A549 treated with AZD9567 at 1 μM for 4 hours (cell line): Measurements from ENCODE around the gene DDAH1. TPM values are rescaled to one million over a fixed set of nuclear protein-coding genes. Genes with fewer than 3 reads are reported as not detected.

ENCODE experiments used
- total RNA-seq: library from RNA; stranded (reverse); fragments of 200-300 nt; extraction: Qiagen RNA extraction; gene quantifications from 5 replicates; pipeline ENCODE4 v1.2.3, GENCODE V29; 2022; ENCODE audit not compliant: insufficient read depth

DDAH1 gene
- 6.8 to 11.1 TPM (median 7.8 TPM) in 5 replicates for total RNA-seq

GRCh38 chr1:85465099-85465785, at the start of gene DDAH1:
Gene DDAH1, minus strand, starts transcription at chr1:85465159. Its CDS starts 114 bp downstream, at chr1:85465045.

GRCh38 chr1:85276215-85276977, 188.6 kb downstream of the DDAH1 start, which contains the start of gene BCL10:
Gene BCL10, minus strand, starts transcription at chr1:85276632. Its CDS starts 280 bp downstream, at chr1:85276352.

Other genes starting within 250 kb of the DDAH1 start
- 19.2 to 22.9 TPM (median 22.4 TPM) in 5 replicates for gene C1orf52, start 205.5 kb downstream of the DDAH1 start, total RNA-seq
- gene BCL10, start 188.5 kb downstream of the DDAH1 start, total RNA-seq, result 12.0 to 15.1 TPM (median 13.9 TPM) in 5 replicates
- 67.6 to 94.1 TPM (median 87.4 TPM) in 5 replicates for gene CCN1, start 115.6 kb upstream of the DDAH1 start, total RNA-seq
- gene ZNHIT6, start 243.3 kb upstream of the DDAH1 start, total RNA-seq, result 16.4 to 19.6 TPM (median 18.6 TPM) in 5 replicates